GM12891 (cell line): Measurements from ENCODE around the gene RXFP1.

Experiments used
- POLR2A ChIP-seq: IDR thresholded peaks from 2 replicates; pipeline ENCODE4 v1.6.1; 2011; ENCODE audit warnings: low read depth, low read length, control low read depth
- TAF1 ChIP-seq: IDR thresholded peaks from 2 replicates; pipeline ENCODE4 v1.6.1; 2011; ENCODE audit warnings: low read depth, low read length, control low read depth

DNA sequence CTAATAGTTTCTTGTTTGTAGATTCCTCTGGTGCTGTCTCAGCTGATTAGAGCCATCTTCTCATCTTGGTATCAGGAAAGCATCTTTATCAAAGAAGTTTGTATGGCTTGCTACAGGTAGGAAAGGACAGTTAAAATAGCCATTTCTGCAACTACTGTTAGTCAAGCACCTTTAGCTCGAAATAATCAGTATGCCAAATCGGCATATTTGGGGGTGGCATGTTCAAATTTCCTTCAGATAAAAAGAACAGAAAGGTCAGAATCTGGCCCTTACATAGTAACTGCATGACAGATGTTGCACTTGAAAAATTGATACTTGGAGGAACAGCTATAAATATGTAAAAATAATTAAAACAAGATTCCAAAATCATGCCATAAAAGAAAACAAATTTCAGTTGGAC is 145.2 kb downstream of the RXFP1 start:
- TF ChIP-seq POLR2A (no peak), TAF1 (no peak)
